Hepatic stellate cell (primary cell): Measurements from ENCODE around the gene UXT.

Experiments used
- DNase-seq: peaks from one replicate; pipeline ENCODE4 v3.0.0; 2011; ENCODE audit warnings: low spot score

The UXT gene

DNA sequence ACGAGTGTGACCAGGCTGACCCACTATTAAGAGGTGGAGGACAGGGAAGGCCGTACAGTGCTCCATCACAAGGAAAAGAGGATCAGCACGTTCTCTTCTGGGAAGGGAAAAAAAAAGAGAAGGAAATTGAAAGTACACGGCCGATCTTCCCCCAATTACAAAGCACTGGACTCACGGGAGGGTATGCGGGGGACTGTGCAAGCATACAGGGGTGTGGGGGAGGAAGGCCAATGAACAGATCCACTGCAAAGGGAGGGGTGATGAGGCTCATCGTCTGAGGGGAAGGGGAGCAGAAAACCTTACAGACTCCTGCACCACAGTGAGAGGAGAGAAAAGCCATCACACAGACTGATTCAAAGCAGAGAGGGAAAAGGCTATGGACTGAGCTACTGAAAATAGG is 9.7 kb downstream of the UXT start:
- DNase-seq, result no peak

DNA sequence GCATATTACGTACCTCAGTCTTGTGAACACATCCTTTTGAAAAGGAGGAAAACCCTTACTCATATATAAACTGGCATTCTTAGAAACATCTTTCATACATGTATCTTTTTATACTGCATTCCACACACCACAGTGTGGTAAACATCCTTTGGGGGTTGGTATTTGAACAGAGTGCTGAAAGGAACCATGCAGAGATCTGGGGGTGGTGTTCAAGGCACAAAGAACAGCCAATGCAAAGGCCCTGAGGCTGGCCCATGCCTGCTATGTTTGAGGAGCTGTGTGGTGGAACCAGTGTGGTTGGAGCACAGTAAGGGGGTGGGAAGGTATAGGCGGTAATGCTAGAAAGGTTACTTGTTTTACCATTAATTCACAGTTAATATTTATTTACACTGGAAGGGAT is 10.6 kb downstream of the UXT start:
- DNase-seq, result no peak

- DNase-seq, result no peak
These were observed 12.3 kb downstream of the UXT start for GRCh38 chrX:47646636-47647035.

DNA sequence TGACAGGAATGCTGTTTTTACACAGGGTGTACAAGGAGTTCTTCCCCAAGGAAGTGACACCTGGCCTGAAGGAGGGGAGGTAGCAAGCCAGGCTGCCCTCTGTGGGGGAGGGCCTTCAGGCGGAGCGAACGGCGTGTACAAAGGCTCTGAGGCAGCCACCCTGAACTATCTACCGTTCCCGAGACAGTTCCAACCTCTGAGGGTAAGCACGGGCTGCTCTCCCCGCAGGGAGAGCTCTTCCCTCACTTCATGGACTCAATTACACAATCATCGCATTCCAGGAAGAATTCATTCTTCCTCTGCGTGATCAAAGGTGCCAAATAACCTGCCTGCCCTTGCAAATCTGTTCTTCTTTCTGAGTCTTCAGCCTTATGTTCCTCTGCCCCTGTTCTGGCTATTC is 13.4 kb downstream of the UXT start:
- no peak for DNase-seq

- DNase-seq, result peak; percentile 67
These were observed 14.4 kb downstream of the UXT start for GRCh38 chrX:47644557-47645091.

DNA sequence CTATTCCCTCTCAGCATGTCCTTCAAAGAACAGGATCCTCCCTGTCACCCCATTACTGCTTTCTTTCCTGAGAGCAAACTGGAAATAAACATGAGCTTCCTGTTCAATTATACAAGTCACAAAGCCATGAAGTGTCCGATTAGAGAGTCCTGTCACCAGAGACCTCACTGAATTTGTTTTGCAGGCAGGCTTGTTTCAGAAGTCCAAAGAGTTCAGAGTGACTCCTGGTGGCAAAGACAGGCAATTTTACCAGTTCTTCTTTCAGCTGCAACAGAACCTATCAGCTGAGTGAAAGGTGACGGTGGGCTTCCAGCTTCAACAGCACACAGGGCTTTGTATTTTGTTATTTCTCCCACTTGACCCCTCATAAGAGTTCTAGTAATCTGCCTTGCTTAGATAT is 15.1 kb downstream of the UXT start:
- peak; percentile 45 for DNase-seq

GRCh38 chrX:47638816-47639215 is 20.2 kb downstream of the UXT start:
- no peak for DNase-seq

DNA sequence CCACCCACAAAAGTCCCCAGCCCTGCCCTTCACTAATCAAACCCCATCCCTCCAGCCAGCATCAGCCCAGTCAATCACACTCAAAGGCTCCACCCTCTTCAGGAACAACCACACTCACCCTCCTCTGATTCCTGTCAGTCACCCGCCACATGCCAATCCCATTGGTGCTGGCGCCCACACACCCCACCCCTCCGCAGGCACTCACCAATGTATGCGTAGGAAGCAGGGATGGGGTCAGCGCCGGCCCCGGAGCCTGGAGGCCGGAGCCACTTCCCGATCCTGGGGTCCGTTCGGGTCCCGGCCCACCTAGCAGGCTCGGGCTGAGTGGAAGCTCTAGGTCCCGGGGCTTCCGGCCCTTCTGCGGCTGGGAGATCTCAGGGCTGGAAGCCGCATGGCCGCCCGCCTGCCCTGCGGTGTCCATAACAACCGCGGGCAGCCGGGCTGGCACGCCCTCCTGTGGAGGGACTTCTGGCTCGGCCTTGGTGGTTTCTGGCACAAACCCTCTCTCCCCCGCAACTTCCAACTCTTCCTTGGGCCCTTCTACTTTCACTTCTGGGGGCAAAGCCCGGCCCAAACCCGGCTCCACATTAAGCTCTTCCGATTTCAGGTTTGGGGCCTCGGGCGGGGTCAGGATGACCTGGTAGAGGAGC is 21.3 kb downstream of the UXT start:
- no peak for DNase-seq

DNA sequence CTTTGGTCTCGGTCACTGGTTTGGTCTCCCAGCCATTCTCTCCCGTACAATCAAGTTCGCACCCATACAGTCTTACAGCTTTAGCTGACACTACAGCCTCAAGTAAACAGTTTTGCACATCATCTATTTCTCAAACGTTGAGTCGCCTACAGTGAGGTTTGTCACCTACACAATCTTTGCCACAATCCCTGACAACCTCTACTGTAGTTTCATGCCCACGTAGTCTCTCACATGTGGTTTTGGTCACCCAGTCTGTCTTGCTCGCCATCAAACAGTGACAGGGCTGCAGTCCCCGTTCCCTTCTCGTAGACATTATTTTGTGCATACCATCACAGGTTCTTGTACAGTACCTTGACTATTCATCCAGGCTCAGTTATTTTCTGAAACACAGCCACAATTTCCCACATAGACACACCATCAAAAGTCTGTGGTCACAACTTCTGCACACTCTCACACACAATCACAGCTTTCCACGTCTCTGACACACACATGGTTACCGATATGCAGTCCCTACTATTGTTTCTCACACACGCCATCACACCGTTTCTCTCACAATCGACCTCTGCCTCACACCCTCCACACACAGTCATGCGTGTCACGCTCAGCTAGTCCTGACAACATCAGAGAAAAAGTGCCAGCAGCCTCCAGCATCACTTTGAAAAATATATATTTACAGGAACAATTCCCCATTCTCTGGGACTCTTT is 24.0 kb downstream of the UXT start:
- no peak for DNase-seq

DNA sequence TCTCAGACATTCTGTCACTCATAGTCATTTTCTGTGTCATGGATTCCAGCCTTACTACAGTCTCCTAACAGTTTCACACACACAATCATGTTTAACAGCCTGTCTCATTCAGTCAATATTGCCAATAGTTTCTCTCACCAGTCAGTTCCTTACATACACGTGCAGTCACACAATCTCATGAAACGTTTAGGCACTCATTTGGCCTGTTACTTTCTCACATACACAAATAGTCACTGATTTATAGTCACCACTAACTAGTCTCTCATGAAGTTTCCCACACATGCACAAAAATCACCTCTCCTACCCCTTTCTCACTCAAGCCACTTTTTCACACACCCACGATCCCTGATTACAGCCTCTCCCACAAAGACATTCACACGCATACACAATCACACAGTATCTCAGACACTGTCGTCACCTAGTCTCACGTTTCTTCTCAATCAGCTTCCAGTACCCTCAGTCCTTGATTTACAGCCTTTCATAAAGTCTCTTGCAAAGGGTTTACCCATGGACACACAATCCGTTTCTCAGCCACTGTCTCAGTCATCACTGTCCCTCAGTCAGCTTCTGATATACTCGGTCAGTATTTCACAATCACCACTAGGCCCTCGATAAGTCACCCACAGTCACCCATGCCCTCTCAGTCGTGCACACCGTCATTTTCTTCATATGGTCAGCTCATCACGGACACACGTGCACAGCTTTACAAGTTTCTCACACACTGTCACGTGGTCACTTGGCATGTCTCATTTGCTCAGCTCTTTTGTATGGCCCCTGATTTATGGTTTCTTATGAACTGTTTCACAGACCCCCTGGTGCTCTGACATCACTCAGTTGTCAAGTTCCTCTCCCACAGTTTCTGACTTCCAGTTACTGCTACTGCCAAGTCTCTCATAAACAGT is 25.0 kb downstream of the UXT start:
- DNase-seq, result no peak

DNA sequence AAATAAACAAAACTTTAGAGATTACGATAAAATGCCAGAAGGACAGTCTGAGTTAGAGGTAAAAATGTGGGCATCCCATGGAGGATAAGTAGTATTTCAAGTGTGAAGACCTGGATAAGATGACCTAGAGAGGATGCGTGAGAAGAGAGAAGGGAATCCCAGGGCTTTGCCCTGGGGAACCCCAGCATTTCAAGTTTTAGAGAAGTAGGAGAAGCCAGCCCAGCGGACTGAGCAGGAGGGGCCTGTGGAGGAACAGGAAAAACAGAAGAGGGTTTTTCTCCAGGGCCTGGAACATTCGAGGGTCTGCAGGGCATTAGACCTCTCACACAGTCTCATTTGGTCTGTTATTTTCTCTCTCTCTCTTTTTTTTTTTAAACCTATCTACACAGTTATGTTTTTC is 26.3 kb downstream of the UXT start:
- DNase-seq, result no peak

DNA sequence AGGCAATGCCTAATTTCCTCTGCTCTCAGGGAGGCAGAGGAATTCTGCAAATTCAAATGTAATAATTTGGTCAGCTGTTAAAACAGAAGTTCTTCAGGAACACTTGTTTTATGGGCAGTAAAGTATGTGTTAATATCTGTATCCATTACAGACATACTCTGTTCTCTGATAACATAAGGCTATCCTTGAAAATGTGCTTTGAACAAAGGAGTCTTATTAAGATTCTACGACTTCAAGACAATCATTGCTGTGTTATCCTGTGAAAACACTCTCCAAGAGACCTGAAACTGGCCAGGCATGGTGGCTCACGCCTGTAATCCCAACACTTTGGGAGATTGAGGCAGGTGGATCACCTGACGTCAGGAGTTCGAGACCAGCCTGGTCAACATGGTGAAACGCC is 27.3 kb downstream of the UXT start:
- no peak for DNase-seq

DNA sequence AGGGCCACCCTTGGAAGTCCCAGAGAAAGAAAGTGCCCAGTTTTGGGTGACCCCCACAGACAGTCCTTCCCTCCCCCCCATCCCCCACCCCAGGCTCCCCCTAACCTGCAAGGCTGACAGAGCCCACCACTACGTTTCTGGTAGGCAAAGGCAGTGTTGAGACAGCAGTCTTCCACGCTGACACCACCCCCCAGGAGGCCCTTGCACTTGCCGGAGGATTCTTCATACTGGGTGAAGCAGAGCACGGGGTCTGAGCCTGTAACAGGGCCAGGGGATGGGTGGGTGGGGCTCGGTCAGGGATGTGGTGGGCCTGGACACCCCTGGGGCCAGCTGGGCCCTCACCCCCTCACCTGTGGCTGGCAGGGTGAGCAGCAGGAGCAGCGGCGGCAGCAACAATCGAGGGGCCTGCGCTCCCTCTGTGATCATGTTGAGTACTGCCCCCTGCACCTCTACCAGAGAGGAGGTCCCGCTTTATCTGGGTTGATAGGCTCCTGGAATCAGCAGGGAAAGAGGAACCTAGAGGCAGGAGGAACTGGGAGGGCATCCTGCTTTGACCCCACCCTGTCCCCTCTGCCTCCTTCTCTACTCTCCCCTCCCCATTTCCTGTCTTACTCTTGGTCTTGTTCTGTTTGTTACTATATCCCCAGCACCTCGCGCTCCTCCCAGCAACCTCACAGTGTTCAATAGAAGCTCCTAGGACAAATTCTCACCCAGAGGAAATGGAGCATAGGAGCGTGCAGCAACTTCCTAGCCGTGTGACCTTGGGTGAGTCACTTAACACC is 29.4 kb downstream of the UXT start, which contains the start of gene CFP:
Gene CFP, minus strand, starts transcription at position 512 of the 782 bp plus-strand sequence. Its CDS starts 86 bp downstream, at position 426.
- DNase-seq, result no peak

GRCh38 chrX:47628982-47629381 is 30.0 kb downstream of the UXT start:
- no peak for DNase-seq

GRCh38 chrX:47625365-47625764 is 33.6 kb downstream of the UXT start:
- DNase-seq, result no peak

DNA sequence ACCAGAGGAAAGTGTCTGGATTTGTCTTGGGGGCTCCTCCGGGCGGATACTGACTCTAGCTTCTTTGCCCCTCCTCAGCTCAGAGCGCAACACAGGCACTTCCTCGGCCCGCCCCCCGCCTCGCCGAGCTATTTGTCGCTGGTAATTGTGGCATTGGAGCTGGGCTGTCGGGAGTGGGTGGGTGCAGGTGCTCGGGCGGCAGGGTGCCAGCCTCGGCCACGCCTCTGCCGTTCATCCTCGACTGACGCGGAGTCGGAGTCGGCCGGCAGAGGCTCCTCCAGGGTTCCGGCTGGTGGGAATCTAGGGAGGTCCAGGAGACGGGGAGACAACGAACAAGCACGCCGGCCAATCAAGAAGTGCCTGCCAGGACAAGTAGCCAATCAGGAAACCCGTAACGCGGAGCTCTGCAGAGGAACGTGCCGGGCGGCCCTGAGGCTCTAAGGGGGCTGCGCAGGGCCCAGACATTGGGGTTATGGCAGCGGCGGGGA is 35.4 kb downstream of the UXT start:
- DNase-seq, result peak; percentile 87

- DNase-seq, result no peak
These were observed 37.1 kb downstream of the UXT start for GRCh38 chrX:47621851-47622250.

GRCh38 chrX:47620303-47620685 is 38.7 kb downstream of the UXT start:
- DNase-seq, result no peak

DNA sequence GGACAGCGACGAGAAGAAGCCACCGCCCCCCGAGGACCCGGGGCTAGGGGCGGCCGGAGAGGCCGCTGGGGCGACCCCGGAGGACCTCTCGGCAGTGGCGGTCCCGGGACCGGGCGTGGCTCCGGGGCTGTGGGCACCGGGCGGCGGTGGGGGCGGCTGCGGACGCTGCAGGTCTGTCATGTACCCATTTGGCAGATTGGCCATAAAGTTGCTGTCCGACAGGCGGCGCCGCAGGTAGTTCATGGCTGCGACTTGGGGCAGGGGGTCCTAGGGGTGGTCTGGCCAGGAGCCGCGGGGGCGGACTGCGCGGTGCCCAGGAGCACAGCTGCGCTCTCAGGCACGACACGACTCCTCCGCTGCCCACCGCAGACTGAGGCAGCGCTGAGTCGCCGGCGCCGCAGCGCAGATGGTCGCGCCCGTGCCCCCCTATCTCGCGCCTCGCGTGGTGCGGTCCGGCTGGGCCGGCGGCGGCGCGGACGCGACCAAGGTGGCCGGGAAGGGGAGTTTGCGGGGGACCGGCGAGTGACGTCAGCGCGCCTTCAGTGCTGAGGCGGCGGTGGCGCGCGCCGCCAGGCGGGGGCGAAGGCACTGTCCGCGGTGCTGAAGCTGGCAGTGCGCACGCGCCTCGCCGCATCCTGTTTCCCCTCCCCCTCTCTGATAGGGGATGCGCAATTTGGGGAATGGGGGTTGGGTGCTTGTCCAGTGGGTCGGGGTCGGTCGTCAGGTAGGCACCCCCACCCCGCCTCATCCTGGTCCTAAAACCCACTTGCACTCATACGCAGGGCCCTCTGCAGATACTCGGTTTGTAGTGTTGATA is 39.3 kb downstream of the UXT start, which contains the start of gene SYN1:
Gene SYN1, minus strand, starts transcription at position 372 of the 817 bp plus-strand sequence. Its CDS starts 129 bp downstream, at position 243.
- peak; percentile 86 for DNase-seq

DNA sequence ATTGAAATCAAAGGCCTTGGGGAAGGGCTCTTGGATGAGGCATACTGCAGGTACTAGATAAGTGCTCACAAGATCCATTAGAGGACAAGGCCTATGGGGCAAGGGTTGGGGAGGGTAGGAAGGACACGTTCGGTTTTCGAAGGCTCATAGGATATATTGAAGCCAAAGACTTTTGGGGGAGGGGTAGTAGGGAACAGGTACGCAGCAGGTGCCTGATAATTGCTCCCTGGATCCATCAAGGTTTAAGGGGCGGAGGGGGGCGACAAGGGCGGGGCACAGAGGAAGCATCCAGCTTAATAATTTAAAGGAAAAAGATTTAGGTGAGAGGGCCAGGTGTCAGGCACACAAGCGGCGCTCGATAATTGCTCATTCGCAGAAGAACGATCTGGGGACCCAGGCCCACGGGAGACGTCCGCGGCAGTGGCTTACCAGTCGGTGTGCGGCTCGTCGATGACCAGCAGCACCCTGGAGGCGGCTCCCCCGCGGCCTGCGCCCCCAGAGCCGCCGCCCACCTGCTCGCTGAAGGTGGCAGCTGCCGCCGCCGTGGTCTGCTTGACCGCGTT is 40.0 kb downstream of the UXT start:
- DNase-seq, result no peak
